Measurements from ENCODE around the gene ARHGAP15. TPM values are rescaled to one million over a fixed set of nuclear protein-coding genes. Genes with fewer than 3 reads are reported as not detected.

The ARHGAP15 gene
- total RNA-seq, 1 experiment from 2014 or later = 0.41 TPM

DNA sequence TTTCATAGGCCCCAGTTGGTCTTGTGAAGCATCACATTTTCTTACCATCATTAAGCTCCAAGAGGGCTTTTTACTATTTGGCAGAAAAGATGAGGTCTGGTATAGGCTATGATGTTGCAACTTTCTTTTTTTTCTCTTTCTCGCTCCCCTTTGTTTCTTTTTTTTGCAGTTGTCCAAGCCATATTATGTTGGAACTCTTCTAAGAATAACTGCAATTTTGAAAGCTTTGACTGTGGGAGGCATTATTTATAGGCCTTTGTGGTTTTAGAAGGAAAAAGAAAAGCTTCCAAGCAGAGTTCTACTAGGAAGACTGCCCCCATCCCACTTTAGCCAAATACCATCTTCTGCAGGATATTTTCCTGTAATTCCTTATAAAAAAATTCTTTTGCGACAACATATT, 571.6 kb downstream of the ARHGAP15 start:
- TF ChIP-seq TCF7L2 (IDR thresholded peaks at IDR 0.05; ENCODE audit: low read depth, low read length) = no peak
- TF ChIP-seq, protein P1, sequence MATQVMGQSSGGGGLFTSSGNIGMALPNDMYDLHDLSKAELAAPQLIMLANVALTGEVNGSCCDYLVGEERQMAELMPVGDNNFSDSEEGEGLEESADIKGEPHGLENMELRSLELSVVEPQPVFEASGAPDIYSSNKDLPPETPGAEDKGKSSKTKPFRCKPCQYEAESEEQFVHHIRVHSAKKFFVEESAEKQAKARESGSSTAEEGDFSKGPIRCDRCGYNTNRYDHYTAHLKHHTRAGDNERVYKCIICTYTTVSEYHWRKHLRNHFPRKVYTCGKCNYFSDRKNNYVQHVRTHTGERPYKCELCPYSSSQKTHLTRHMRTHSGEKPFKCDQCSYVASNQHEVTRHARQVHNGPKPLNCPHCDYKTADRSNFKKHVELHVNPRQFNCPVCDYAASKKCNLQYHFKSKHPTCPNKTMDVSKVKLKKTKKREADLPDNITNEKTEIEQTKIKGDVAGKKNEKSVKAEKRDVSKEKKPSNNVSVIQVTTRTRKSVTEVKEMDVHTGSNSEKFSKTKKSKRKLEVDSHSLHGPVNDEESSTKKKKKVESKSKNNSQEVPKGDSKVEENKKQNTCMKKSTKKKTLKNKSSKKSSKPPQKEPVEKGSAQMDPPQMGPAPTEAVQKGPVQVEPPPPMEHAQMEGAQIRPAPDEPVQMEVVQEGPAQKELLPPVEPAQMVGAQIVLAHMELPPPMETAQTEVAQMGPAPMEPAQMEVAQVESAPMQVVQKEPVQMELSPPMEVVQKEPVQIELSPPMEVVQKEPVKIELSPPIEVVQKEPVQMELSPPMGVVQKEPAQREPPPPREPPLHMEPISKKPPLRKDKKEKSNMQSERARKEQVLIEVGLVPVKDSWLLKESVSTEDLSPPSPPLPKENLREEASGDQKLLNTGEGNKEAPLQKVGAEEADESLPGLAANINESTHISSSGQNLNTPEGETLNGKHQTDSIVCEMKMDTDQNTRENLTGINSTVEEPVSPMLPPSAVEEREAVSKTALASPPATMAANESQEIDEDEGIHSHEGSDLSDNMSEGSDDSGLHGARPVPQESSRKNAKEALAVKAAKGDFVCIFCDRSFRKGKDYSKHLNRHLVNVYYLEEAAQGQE (IDR thresholded peaks at IDR 0.05; ENCODE audit: insufficient read depth in 1 of 2, low read depth in 2 of 2, low read length in 1 of 2) = no peak
- TF ChIP-seq SIN3A (IDR thresholded peaks at IDR 0.05; ENCODE audit: borderline replicate concordance, insufficient read depth, low read depth, low read length) = no peak
- TF ChIP-seq POLR2AphosphoS5 (IDR thresholded peaks at IDR 0.05; ENCODE audit: low read depth, low read length) = no peak
- TF ChIP-seq, protein P2, sequence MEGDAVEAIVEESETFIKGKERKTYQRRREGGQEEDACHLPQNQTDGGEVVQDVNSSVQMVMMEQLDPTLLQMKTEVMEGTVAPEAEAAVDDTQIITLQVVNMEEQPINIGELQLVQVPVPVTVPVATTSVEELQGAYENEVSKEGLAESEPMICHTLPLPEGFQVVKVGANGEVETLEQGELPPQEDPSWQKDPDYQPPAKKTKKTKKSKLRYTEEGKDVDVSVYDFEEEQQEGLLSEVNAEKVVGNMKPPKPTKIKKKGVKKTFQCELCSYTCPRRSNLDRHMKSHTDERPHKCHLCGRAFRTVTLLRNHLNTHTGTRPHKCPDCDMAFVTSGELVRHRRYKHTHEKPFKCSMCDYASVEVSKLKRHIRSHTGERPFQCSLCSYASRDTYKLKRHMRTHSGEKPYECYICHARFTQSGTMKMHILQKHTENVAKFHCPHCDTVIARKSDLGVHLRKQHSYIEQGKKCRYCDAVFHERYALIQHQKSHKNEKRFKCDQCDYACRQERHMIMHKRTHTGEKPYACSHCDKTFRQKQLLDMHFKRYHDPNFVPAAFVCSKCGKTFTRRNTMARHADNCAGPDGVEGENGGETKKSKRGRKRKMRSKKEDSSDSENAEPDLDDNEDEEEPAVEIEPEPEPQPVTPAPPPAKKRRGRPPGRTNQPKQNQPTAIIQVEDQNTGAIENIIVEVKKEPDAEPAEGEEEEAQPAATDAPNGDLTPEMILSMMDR (IDR thresholded peaks at IDR 0.05) = no peak
- H3K4me1 ChIP-seq (ENCODE audit: control insufficient read depth, insufficient read depth, low read length) = no peaks in the 10 kb centered on the region
- intact Hi-C loops (cut with micrococcal nuclease; ENCODE audit: unreplicated experiment) = no loop called here
- H3K36me3 ChIP-seq (ENCODE audit: control insufficient read depth, insufficient read depth, low read length) = no peaks in the 10 kb centered on the region
- ATAC-seq (no peak), DNase-seq (ENCODE audit: low read depth, low spot score) (no peak)
- in situ Hi-C loops (cut with HindIII; ENCODE audit: low pct_unique_long_range_greater_than_20kb, low sequenced_read_pairs) = no loop called here
- BruUV-seq (replicated peaks) = no TSS peak
- CTCF ChIA-PET = no interaction called here
- no peaks in the 10 kb centered on the region for H3K9me3 ChIP-seq (ENCODE audit: control insufficient read depth, insufficient read depth, low read depth, low read length)
- H3K27ac ChIP-seq (ENCODE audit: low read length) = no peak overlapping the region
- no peak overlapping the region for H3K4me3 ChIP-seq (ENCODE audit: low read depth in 2 of 2, low read length in 2 of 2)
- no peaks in the 10 kb centered on the region for H3K27me3 ChIP-seq (ENCODE audit: control insufficient read depth, insufficient read depth, low read length)
- POLR2A ChIA-PET = no interaction called here

DNA sequence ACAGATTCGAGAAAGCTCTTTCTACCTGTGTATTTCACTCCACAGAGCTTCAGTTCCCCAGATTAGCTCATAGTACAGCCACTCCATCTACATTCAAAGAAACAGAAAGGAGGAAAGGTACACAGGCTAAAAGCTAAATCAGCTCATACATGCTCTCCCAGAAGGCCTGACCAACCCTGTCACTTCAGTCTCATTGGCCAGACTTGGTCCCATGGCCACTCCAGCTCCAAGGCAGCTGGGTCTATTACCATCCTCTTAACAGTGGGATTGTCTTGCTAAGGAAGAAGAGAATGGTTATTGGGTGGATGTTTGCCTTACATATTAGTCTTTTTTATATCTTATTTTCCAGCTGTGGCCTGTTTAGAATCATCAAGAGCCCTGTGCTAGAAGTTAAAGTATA, 572.6 kb downstream of the ARHGAP15 start:
- ChIA-PET CTCF (no interaction called here), POLR2A (no interaction called here)
- DNase-seq (ENCODE audit: low read depth, low spot score) (no peak), ATAC-seq (no peak)
- Histone ChIP-seq H3K27me3 (ENCODE audit: control insufficient read depth, insufficient read depth, low read length) (no peaks in the 10 kb centered on the region), H3K9me3 (ENCODE audit: control insufficient read depth, insufficient read depth, low read depth, low read length) (no peaks in the 10 kb centered on the region), H3K36me3 (ENCODE audit: control insufficient read depth, insufficient read depth, low read length) (no peaks in the 10 kb centered on the region), H3K27ac (ENCODE audit: low read length) (no peak overlapping the region), H3K4me1 (ENCODE audit: control insufficient read depth, insufficient read depth, low read length) (no peaks in the 10 kb centered on the region), H3K4me3 (ENCODE audit: low read depth in 2 of 2, low read length in 2 of 2) (no peak overlapping the region)
- no peak for TF ChIP-seq SIN3A (IDR thresholded peaks at IDR 0.05; ENCODE audit: borderline replicate concordance, insufficient read depth, low read depth, low read length)
- TF ChIP-seq, protein P1 (IDR thresholded peaks at IDR 0.05; ENCODE audit: insufficient read depth in 1 of 2, low read depth in 2 of 2, low read length in 1 of 2) = no peak
- TF ChIP-seq, protein P2 (IDR thresholded peaks at IDR 0.05) = no peak
- TF ChIP-seq TCF7L2 (IDR thresholded peaks at IDR 0.05; ENCODE audit: low read depth, low read length) = no peak
- no peak for TF ChIP-seq POLR2AphosphoS5 (IDR thresholded peaks at IDR 0.05; ENCODE audit: low read depth, low read length)
- in situ Hi-C loops (cut with HindIII; ENCODE audit: low pct_unique_long_range_greater_than_20kb, low sequenced_read_pairs) (no loop called here), intact Hi-C loops (cut with micrococcal nuclease; ENCODE audit: unreplicated experiment) (no loop called here)
- no TSS peak for BruUV-seq (replicated peaks)
